CD4-positive, alpha-beta T cell treated with Interleukin-17A for 4 hours (primary cell): ENCODE results near the gene SART1.
"Not testable (repeated sequence)": the region's sequence is repeated elsewhere in the genome, so short reads cannot be mapped to it uniquely, and the experiment has no call there.

Experiments used
- DNase-seq: peaks from one replicate; pipeline ENCODE4 v3.0.0-alpha.2; 2020; ENCODE audit warnings: mixed read lengths

Gene SART1

DNA sequence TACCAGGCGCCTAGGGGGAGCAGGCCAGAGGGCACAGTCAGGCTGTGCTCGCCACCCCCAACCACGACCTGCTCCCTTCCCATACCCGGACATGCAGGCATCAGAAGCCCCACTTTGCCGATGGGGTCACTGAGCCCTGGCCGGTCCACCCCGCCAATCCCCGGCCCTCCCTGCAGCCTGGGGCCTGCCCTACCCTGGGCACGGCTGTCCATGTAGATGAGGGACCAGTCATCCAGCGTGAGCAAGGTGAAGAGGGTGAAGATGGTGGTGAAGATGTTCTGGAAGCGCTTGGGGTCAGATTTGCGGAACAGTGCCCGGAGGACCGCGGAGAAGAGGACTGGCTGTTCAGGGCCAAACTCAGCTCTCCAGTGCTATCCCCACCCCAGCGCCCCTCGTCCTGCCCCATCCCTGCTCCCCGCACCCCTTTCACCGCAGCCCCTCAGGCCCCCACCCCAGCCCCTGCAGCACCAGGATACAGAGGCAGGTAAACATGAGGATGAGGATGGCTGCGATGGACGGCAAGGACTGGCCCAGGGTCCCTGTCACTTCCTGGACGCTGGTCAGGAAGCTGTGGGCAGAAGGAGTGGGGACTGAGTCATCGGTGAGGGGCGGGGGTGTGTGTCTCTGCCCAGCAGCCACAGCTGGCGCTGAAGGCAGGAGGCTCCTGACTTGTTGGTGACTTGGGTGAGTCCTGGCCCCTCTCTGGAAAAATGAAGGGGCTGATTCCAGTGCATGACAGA lies 59.3 kb downstream of the SART1 start:
- DNase-seq, result peak; percentile 24

GRCh38 chr11:66022401-66023185 lies 61.1 kb downstream of the SART1 start:
- peak; percentile 83 for DNase-seq

- DNase-seq, result not testable (repeated sequence)
These were observed 61.6 kb downstream of the SART1 start for GRCh38 chr11:66023186-66023440.

DNA sequence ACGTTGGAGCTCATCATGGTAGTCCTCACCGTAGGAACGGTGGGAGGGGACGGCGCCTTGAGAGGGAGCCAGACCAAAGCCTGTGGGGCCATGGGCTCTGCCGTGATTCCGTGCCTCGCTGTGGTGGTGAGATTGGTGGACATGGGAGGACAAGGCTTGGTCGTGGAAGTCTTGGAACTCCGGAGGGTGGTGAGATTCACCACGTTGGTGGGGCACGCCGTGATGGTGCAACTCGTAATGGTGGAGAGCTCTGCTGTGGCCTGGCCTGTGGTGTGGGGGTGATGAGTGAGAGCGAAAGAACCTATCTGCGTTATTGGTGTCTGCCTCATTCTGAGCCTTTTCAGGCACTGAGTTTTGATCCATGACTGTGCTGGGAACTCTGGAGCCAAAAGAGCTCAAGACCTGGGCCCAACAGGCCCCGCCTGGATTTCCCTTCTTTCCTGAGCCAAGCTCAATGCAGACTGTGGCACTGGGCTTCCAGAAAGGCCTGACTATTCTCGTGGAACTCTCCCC lies 64.5 kb downstream of the SART1 start, which contains the start of gene CATSPER1:
CATSPER1 (minus strand) TSS at position 463 of the 513 bp plus-strand sequence; CDS start at position 363, 100 bp downstream.
- DNase-seq, result no peak
